Peyer's patch (tissue), 4 donors: Measurements from ENCODE around the gene SNAPC4.

Experiments used
- CTCF ChIP-seq, 6 experiments: fragments of 450-650 bp in 4 of 6; fragments of 200-600 bp in 2 of 6; sonication (generic) in 1 of 6; IDR thresholded peaks; one replicate each; pipeline ENCODE4 v1.5.1; 2017 to 2019; ENCODE audit warnings: antibody characterized with exemption in 6 of 6, mild to moderate bottlenecking in 3 of 6, moderate library complexity in 1 of 6
- POLR2A ChIP-seq, 2 donors: fragments of 450-650 bp; IDR thresholded peaks; one replicate each; pipeline ENCODE4 v1.5.1; 2017; ENCODE audit warnings: antibody characterized with exemption in 2 of 2, mild to moderate bottlenecking in 2 of 2, moderate library complexity in 2 of 2

- TF ChIP-seq CTCF (IDR thresholded peaks at IDR 0.05) (no peak), POLR2A (IDR thresholded peaks at IDR 0.05) (no peak)
Measured at GRCh38 chr9:136358888-136359287, 41.1 kb downstream of the SNAPC4 start.
